DMS114 treated with DMSO at 0.1 percent for 48 hours (cell line): ENCODE results near the gene C11orf16.
A peak's percentile ranks its signal among the peaks of the same experiment; 100 is the strongest.
"Not testable (repeated sequence)": the region's sequence is repeated elsewhere in the genome, so short reads cannot be mapped to it uniquely, and the experiment has no call there.

Source experiments
- DNase-seq: peaks from one replicate; lab custom pipeline; 2025; ENCODE audit not compliant: unreplicated experiment; lab: John Stamatoyannopoulos, UW

Gene C11orf16

GRCh38 chr11:8937159-8937558 lies 4.4 kb upstream of the C11orf16 start:
- DNase-seq = no peak

GRCh38 chr11:8935789-8936188 lies 3.0 kb upstream of the C11orf16 start:
- DNase-seq = not testable (repeated sequence)

DNA sequence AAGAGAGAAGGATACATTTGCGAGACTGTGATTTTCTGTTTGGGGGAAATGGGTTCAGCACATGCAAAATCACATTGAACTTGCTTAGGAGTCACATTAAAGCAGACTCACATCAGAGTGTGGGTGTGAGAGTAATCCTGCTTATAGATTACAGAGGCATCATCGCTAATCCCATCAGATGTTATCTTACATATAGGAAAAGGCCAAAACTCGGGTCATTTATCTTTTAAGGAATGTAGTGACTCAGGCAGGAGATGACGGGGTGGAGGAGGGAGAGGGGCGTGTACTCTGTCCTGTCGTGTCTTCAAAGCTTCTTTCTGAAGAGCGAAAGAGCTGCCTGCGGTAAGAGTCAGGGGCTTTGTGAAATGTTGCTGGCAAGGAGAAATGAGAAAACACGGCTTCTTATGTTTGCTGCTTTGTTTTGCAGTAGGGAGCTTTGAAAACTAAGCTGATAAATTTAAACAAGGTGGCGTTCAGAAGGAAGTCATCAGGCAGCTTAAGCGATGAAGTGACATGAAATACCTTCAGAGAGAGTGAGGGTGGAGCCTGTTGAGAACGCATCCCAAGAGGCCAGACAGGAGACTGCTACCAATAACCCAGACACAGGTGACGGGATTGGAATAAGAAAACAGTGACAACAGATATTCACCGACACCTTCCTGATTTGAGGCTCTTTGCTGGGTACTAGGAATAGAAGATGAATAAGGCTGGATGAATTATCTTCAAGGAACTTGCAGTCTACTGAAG lies 2.2 kb upstream of the C11orf16 start:
- DNase-seq = no peak

DNA sequence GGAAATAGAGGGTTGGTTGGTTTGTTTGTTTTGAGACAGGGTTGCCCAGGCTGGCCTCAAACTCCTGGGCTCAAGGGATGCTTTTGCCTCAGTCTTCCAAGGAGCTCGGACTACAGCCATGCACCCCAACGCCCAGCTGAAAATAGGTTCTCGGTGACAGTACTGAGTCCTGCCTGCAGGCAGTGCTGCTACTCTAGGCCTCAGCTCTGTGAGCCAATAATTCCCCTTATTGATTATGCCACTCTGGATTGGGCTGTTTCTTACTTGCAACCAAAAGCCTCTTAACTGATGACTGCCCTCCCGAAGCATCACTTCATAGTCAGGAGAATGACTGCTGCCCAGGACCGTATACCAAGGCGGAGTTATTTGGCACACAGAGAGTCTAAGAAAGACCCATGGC lies 1.2 kb upstream of the C11orf16 start:
- DNase-seq = no peak

- no peak for DNase-seq
Measured at GRCh38 chr11:8930456-8931175, 2.1 kb downstream of the C11orf16 start.

DNA sequence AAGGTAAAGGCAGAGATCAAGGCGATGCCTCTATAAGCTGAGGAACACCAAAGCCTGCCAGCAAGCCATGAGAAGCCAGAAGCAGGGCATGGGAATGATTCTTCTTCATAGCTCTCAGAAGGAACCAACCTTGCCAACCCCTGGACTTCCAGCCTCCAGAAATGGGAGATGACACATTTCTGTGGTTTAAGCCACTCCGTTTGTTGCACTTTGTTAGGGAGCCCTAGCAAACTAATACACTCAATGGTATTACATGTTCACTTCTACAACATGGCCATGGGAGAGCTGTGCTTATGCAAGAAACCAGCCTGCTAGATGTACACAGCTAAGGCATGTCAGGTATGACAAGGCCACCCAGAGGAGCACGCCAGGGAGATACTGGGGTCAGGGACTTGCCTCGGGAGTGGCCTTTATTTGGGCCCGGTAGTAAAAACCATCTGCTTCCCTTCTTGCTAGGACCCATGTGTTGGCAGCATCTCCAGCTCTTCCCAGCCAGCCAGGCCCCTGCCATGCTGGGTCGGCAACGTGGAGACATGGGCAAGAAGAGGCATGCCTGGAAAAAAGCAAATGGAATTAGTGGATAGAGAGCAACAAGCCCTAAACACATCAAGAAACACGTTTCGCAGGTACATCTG lies 3.6 kb downstream of the C11orf16 start:
- DNase-seq = no peak

GRCh38 chr11:8928205-8928604 lies 4.5 kb downstream of the C11orf16 start:
- no peak for DNase-seq

DNA sequence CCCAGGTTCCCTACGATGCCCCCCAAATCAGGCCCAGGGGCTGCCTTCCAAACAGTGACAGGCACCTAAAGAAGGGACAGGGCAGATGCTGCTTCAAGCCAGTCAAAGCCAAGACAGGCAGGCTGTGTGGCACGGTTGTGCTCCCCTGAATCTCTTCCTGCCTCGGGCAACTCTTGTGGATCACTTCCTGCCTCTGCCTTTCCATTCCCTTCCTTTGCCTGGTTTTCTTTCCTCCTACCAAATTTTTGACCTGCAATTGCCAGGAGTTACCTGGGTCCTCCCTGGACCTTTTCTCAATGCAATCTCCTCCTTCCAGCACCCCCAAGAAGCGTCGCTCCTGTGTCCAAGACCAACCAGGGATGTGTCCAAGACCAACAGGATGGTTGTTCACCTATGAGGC lies 5.5 kb downstream of the C11orf16 start:
- DNase-seq = no peak

GRCh38 chr11:8926236-8926635 lies 6.5 kb downstream of the C11orf16 start:
- DNase-seq = no peak

- DNase-seq = no peak
Measured at GRCh38 chr11:8925711-8926110, 7.0 kb downstream of the C11orf16 start.

DNA sequence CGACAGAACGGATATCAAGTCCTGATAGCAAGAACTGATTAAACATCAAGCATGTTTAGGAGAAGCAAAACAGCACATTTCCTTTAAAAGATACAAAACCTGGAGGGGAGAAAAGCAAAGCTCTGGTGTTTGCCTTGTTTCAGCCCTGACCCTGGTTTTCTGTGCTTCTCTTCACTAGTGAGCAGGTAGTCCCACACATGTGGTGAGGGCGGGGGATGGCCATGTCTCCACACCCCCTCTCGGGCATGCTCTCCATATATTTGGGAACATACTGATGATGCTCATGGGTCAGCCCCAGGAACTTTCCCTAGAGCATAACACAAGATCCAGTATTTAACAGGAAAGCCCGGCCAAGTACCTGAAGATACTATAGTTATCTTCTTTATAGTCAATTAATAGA lies 10.1 kb downstream of the C11orf16 start:
- DNase-seq = no peak

- DNase-seq = no peak
Measured at GRCh38 chr11:8917157-8917825, 15.5 kb downstream of the C11orf16 start.

- DNase-seq = no peak
Measured at GRCh38 chr11:8914661-8915018, 18.1 kb downstream of the C11orf16 start.

DNA sequence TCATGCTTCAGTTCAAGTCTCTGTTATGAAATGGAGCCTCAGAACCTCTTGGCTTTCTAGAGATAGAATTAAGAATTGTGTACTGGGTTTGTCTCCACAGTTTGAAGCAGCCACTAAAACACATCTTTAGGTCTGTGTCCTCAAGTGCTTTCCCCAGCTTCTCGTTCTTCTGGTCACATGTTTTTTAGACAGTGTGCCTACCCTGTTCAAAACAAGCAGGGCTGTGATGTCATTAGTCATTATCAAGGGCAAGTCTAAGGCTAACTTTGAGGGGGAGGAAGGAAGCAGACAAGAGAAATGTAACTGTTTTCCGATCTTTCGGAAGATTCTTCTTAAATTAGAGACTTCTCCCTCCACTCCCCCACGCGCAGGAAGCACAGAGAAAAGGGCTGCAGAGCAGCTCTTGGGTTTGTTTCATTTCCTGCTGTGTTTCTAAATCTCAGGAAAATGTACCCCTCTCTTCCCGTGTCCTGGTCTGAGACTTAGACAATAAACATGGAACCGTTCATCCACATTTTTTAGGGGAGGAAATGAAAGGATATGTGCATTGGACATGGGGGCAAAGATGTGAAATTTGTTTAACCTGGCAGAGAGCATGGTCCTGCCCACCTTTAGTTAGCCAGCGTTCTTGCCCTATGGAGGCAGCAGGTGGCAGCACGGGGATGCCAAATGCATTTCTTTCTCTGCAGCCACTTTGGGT lies 18.6 kb downstream of the C11orf16 start:
- DNase-seq = no peak

GRCh38 chr11:8911029-8911823 lies 21.5 kb downstream of the C11orf16 start, which contains the start of gene AKIP1:
TSS of gene AKIP1 (plus strand) at chr11:8911189. CDS start at chr11:8911450, 261 bp downstream.
- peak; percentile 76 for DNase-seq

DNA sequence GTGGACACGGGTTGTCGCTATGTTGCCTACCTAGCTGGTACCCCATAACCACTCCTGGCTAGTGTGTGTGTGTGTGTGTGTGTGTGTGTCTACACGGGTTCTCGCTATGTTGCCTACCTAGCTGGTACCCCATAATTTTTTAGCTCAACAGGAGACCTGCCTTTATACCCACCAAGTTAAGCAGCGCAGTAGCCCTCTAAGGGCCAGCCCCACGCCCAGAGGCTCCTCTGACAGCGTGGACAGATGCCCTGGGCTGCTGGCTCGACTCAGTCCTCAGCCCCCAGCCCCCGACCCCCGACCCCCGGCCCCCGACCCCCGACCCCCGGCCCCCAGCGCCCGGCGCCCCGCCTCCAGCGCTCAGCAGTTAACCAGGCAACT lies 22.1 kb downstream of the C11orf16 start:
- no peak for DNase-seq

GRCh38 chr11:8908099-8908498 lies 24.6 kb downstream of the C11orf16 start:
- no peak for DNase-seq

DNA sequence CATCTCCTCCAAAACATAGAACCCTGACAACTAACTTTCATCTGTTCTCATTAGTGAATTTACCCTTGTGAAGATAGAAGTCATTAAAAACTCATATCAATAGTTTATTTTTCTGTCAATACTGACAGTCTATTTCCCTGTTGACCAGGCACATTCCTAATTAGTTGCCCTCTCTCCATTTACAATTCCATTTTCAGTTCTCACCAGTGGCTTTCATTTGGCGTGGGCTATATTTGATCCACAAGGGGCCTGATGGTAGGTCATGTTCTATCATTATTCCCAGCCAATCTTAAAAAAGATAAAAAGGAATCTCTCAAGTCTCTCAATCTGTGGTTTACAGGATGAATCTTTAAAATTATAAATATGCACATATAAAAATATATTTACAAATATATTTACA lies 25.6 kb downstream of the C11orf16 start:
- DNase-seq = no peak

DNA sequence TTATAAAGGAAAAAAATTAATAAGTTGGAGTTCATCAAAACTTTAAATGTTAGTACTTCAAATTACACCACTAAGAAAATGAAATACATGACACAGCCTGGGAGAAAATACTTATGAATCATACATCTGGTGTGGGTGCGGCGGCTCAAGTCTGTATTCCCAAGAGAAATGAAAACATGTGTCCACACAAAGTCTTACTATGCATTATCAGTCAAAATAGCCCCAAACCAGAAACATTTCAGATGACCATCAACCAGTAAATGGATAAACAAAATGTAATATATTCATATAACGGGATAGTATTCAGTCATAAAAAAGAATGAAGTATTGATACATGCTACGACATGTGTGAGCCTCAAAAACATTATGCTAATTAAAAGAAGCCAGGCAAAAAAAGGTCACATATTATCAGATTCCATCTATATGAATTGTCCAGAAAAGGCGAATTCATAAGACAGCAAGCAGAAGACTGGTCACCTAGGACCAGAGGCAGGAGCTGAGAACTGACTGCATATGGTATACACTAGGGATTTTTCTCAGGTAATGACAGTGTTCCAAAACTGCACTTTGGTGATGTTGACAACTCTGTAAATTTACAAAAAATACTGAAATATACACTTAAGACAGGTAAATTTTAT lies 27.1 kb downstream of the C11orf16 start:
- no peak for DNase-seq
